Endothelial cell of umbilical vein (primary cell): ENCODE results near the gene NAV3. TPM values are rescaled to one million over a fixed set of nuclear protein-coding genes. Genes with fewer than 3 reads are reported as not detected.

Experiments
- BruUV-seq: library from RNA; stranded (reverse); fragments of 400-500 nt; replicated peaks from 2 replicates; lab custom pipeline; 2021; lab: Mats Ljungman, UMichigan
- CTCF ChIA-PET: fragments of 300-600, 350-600 bp; sonication (Branson Sonifier 250); formaldehyde crosslinking; loops from one replicate; lab custom pipeline; 2021; ENCODE audit warnings: antibody characterized with exemption, inconsistent platforms; lab: Charles Lee
- POLR2A ChIA-PET: fragments of 300-600, 350-600 bp; sonication (Branson Sonifier 250); formaldehyde crosslinking; loops from one replicate; lab custom pipeline; 2021; ENCODE audit warnings: antibody characterized with exemption, inconsistent platforms; lab: Charles Lee
- DNase-seq: peaks from one replicate; pipeline ENCODE4 v3.0.0-alpha.2; 2011; ENCODE audit warnings: low read depth, low spot score
- FAIRE-seq: peaks from 2 replicates; lab custom pipeline; 2011; peaks lifted over from hg19 to GRCh38; lab: Jason Lieb, UNC
- H2AFZ ChIP-seq: 2 replicates; pipeline ENCODE4 v1.6.0; 2012; ENCODE audit warnings: low read depth, low read length, control low read depth, inconsistent platforms
- H3K27ac ChIP-seq: 2 replicates; pipeline ENCODE4 v1.5.1; 2011; ENCODE audit warnings: low read depth, mild to moderate bottlenecking, control low read depth, low read length, moderate library complexity; ENCODE audit not compliant: insufficient read depth
- H3K27me3 ChIP-seq, 2 experiments: 2 replicates each; pipeline versions ENCODE4 v1.6.0 to v1.6.1; 2011; ENCODE audit warnings: low read length in 2 of 2, mixed read lengths in 1 of 2; ENCODE audit not compliant: control insufficient read depth in 2 of 2, insufficient read depth in 2 of 2
- H3K36me3 ChIP-seq, 2 experiments: 2 replicates in 1 of 2; 3 replicates in 1 of 2; pipeline ENCODE4 v1.5.1; 2011; ENCODE audit warnings: low read length in 2 of 2, mild to moderate bottlenecking in 1 of 2, moderate library complexity in 1 of 2; ENCODE audit not compliant: control insufficient read depth in 2 of 2, insufficient read depth in 2 of 2; ENCODE audit errors: extremely low read depth in 1 of 2
- H3K4me1 ChIP-seq: 3 replicates; pipeline ENCODE4 v1.5.1; 2011; ENCODE audit warnings: mild to moderate bottlenecking, low read length; ENCODE audit not compliant: control insufficient read depth, insufficient read depth; ENCODE audit errors: extremely low read depth
- H3K4me2 ChIP-seq: 2 replicates; pipeline ENCODE4 v1.6.1; 2011; ENCODE audit warnings: low read length, control low read depth, mixed read lengths; ENCODE audit not compliant: insufficient read depth
- H3K4me3 ChIP-seq, 3 experiments: fragments of 200-600 bp in 1 of 3; sonication (generic), shearing (Covaris generic) in 1 of 3; replicated peaks in 1 of 3; 2 replicates each; pipeline ENCODE4 v1.5.1; 2011 to 2016; ENCODE audit warnings: control low read depth in 3 of 3, low read length in 3 of 3, mild to moderate bottlenecking in 2 of 3, inconsistent platforms in 1 of 3, low read depth in 1 of 3, moderate library complexity in 1 of 3; ENCODE audit not compliant: insufficient read depth in 1 of 3
- H3K79me2 ChIP-seq: 2 replicates; pipeline ENCODE4 v1.6.0; 2012; ENCODE audit warnings: low read length, inconsistent platforms; ENCODE audit not compliant: control insufficient read depth, insufficient read depth
- H3K9ac ChIP-seq: replicated peaks from 2 replicates; pipeline ENCODE3; 2011; ENCODE audit warnings: low read length, control low read depth; ENCODE audit not compliant: insufficient read depth; ENCODE audit errors: extremely low read depth
- H3K9me1 ChIP-seq: replicated peaks from 3 replicates; pipeline ENCODE4 v1.6.0; 2011; ENCODE audit warnings: mild to moderate bottlenecking, low read length; ENCODE audit not compliant: control insufficient read depth, insufficient read depth; ENCODE audit errors: extremely low read depth
- H3K9me3 ChIP-seq: replicated peaks from 2 replicates; pipeline ENCODE4 v1.5.1; 2012; ENCODE audit warnings: low read length, inconsistent platforms; ENCODE audit not compliant: control insufficient read depth, insufficient read depth
- H4K20me1 ChIP-seq: replicated peaks from 2 replicates; pipeline ENCODE3; 2011; ENCODE audit warnings: mild to moderate bottlenecking, low read length; ENCODE audit not compliant: control insufficient read depth, insufficient read depth; ENCODE audit errors: extremely low read depth
- EZH2 ChIP-seq: IDR thresholded peaks from 2 replicates; pipeline ENCODE4 v1.6.1; 2012; ENCODE audit warnings: borderline replicate concordance, low read depth, mild to moderate bottlenecking, moderate library complexity, low read length, inconsistent platforms; ENCODE audit not compliant: severe bottlenecking
- FOS ChIP-seq: IDR thresholded peaks from 2 replicates; pipeline ENCODE4 v1.6.1; 2011; ENCODE audit warnings: mild to moderate bottlenecking, low read length, moderate library complexity, borderline replicate concordance; ENCODE audit not compliant: insufficient read depth
- GATA2 ChIP-seq: IDR thresholded peaks from 2 replicates; pipeline ENCODE4 v1.7.0; 2011; ENCODE audit warnings: low read depth, mild to moderate bottlenecking, moderate library complexity, mixed read lengths, low read length; ENCODE audit not compliant: insufficient read length, insufficient read depth
- JUN ChIP-seq: IDR thresholded peaks from 2 replicates; pipeline ENCODE4 v1.6.1; 2011; ENCODE audit warnings: borderline replicate concordance, low read depth; ENCODE audit not compliant: insufficient read length, insufficient read depth
- MYC ChIP-seq: IDR thresholded peaks from one replicate; pipeline ENCODE4 v1.6.1; 2011; ENCODE audit warnings: mild to moderate bottlenecking, low read depth, low read length
- POLR2A ChIP-seq: IDR thresholded peaks from 2 replicates; pipeline ENCODE4 v1.6.1; 2012; ENCODE audit warnings: low read depth, mild to moderate bottlenecking, control low read depth, low read length
- POLR2AphosphoS5 ChIP-seq: IDR thresholded peaks from 2 replicates; pipeline ENCODE4 v1.6.1; 2012; ENCODE audit warnings: low read depth, mild to moderate bottlenecking, control low read depth, low read length, moderate library complexity; ENCODE audit not compliant: insufficient read depth
- dilution Hi-C: fragments of 300-500 bp; cut with MboI; formaldehyde crosslinking; loops from one replicate; pipeline ENCODE4 v1.15.0; 2019; ENCODE audit warnings: low sequenced_read_pairs; ENCODE audit not compliant: extremely low pct_ligation_motif_present
- intact Hi-C: fragments of 100-400 bp; cut with micrococcal nuclease; formaldehyde crosslinking; loops from one replicate; pipeline ENCODE4 v1.10.0; 2022
- polyA plus RNA-seq, 4 experiments: library from polyadenylated mRNA; depleted of rRNA in 3 of 4; stranded (reverse) in 3 of 4; unstranded in 1 of 4; fragments of >200 nt; gene quantifications; 2 replicates each; pipeline versions ENCODE4 v1.2.1 to v1.2.3, GENCODE V29; 2011 to 2012; ENCODE audit warnings: missing spikeins in 1 of 4
- total RNA-seq: library from RNA; stranded (reverse); gene quantifications from 2 replicates; pipeline ENCODE4 v1.2.3, GENCODE V29; 2021
- TF ChIP-seq, protein P1 (sequence below), 2 donors: IDR thresholded peaks; 1 replicate in 1 of 2; 2 replicates in 1 of 2; pipeline ENCODE4 v1.5.1; 2011; ENCODE audit warnings: low read length in 2 of 2, mild to moderate bottlenecking in 2 of 2, moderate library complexity in 2 of 2, control low read depth in 1 of 2, inconsistent platforms in 1 of 2, low read depth in 1 of 2; ENCODE audit not compliant: insufficient read depth in 1 of 2; ENCODE audit errors: extremely low read depth in 1 of 2
- TF ChIP-seq, protein P2 (sequence below): IDR thresholded peaks from 2 replicates; pipeline ENCODE4 v1.6.1; 2011; ENCODE audit not compliant: insufficient read depth, insufficient read length

NAV3 gene
- total and polyA plus RNA-seq, 2 donors (not counting 3 experiments of a cell fraction or from before 2014, with no cell fraction given): 6.7 to 40.1 TPM

DNA sequence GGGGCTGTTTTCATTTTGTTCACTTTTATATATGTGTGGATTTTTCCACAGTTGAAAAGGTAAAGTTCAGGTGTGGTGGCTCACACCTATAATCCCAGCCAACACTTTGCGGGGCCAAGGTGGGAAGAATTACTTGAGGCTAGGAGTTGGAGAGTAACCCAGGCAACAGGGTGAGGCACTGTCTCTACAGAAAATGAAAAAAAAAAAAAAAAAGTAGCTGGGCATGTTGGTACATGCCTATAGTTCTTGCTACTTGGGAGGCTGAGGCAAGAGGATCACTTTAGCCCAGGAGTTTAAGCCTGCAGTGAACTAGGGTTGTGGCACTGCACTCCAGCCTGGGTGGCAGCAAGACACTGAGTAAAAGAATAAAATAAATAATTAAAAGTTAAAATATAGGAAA is 326.5 kb downstream of the NAV3 start:
- H2AFZ ChIP-seq: no peak overlapping the region
- H3K9me1 ChIP-seq: no peaks in the 10 kb centered on the region
- H3K4me1 ChIP-seq: no peaks in the 10 kb centered on the region
- H3K27me3 ChIP-seq: no peaks in the 10 kb centered on the region
- no peaks in the 10 kb centered on the region for H4K20me1 ChIP-seq
- no peak for DNase-seq
- TF ChIP-seq MYC (no peak), FOS (no peak), JUN (no peak), POLR2A (no peak), EZH2 (no peak), GATA2 (no peak), POLR2AphosphoS5 (no peak)
- TF ChIP-seq, protein P1, sequence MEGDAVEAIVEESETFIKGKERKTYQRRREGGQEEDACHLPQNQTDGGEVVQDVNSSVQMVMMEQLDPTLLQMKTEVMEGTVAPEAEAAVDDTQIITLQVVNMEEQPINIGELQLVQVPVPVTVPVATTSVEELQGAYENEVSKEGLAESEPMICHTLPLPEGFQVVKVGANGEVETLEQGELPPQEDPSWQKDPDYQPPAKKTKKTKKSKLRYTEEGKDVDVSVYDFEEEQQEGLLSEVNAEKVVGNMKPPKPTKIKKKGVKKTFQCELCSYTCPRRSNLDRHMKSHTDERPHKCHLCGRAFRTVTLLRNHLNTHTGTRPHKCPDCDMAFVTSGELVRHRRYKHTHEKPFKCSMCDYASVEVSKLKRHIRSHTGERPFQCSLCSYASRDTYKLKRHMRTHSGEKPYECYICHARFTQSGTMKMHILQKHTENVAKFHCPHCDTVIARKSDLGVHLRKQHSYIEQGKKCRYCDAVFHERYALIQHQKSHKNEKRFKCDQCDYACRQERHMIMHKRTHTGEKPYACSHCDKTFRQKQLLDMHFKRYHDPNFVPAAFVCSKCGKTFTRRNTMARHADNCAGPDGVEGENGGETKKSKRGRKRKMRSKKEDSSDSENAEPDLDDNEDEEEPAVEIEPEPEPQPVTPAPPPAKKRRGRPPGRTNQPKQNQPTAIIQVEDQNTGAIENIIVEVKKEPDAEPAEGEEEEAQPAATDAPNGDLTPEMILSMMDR (IDR thresholded peaks at IDR 0.05; ENCODE audit: extremely low read depth in 1 of 2, insufficient read depth in 1 of 2, low read depth in 1 of 2, low read length in 2 of 2): no peak
- TF ChIP-seq, protein P2, sequence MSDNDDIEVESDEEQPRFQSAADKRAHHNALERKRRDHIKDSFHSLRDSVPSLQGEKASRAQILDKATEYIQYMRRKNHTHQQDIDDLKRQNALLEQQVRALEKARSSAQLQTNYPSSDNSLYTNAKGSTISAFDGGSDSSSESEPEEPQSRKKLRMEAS: no peak
- CTCF ChIA-PET: interaction anchor here (0.6 to 3.6 kb wide), 2 partner anchors 11 to 53 kb away, joined by 3 to 12 read pairs; no protein-coding TSS in a partner anchor
- no peaks in the 10 kb centered on the region for H3K9me3 ChIP-seq
- intact Hi-C loops: no loop called here
- no peak overlapping the region for H3K4me3 ChIP-seq
- no peak overlapping the region for H3K9ac ChIP-seq
- POLR2A ChIA-PET: interaction anchor here (0.5 kb wide), 1 partner anchor 1027 kb away, joined by 4 read pairs; no protein-coding TSS in a partner anchor
- no peak for FAIRE-seq
- no peak overlapping the region for H3K27ac ChIP-seq
- dilution Hi-C loops: no loop called here
- no TSS peak for BruUV-seq
- no peaks in the 10 kb centered on the region for H3K79me2 ChIP-seq
- H3K36me3 ChIP-seq: peaks cover 0 to 7% of the 10 kb centered on the region in 2 experiments
- H3K4me2 ChIP-seq: no peak overlapping the region
